Measurements from ENCODE around the gene RET.

GRCh38 chr10:43084812-43085211 lies 7.9 kb downstream of the RET start:
- TF ChIP-seq CTCF (IDR thresholded peaks at IDR 0.05; ENCODE audit: insufficient read depth, low read depth, low read length), result no peak
- no peak for TF ChIP-seq EZH2 (IDR thresholded peaks at IDR 0.05; ENCODE audit: insufficient read depth, low read length)
